Keratinocyte (primary cell): ENCODE measurements around the gene RHOJ. TPM values are rescaled to one million over a fixed set of nuclear protein-coding genes. Genes with fewer than 3 reads are reported as not detected.

Experiments
- DNase-seq: peaks from one replicate; pipeline ENCODE4 v3.0.0-alpha.2; 2011; ENCODE audit warnings: low read depth, missing footprints, low spot score
- FAIRE-seq: peaks from 2 replicates; lab custom pipeline; 2011; peaks lifted over from hg19 to GRCh38; lab: Jason Lieb, UNC
- H2AFZ ChIP-seq: 2 replicates; pipeline ENCODE4 v1.6.0; 2012; ENCODE audit warnings: low read length, control low read depth, inconsistent platforms; ENCODE audit not compliant: control insufficient read depth
- H3K27ac ChIP-seq: 2 replicates; pipeline ENCODE4 v1.5.1; 2011; ENCODE audit warnings: low read length; ENCODE audit not compliant: control insufficient read depth, insufficient read depth
- H3K27me3 ChIP-seq: 3 replicates; pipeline ENCODE4 v1.6.0; 2011; ENCODE audit warnings: low read length; ENCODE audit not compliant: control insufficient read depth, insufficient read depth; ENCODE audit errors: extremely low read depth
- H3K36me3 ChIP-seq, 2 experiments: 2 replicates in 1 of 2; 3 replicates in 1 of 2; pipeline ENCODE4 v1.5.1; 2011; ENCODE audit warnings: low read length in 2 of 2, mild to moderate bottlenecking in 1 of 2; ENCODE audit not compliant: control insufficient read depth in 2 of 2, insufficient read depth in 2 of 2; ENCODE audit errors: extremely low read depth in 1 of 2
- H3K4me1 ChIP-seq: 3 replicates; pipeline ENCODE4 v1.5.1; 2011; ENCODE audit warnings: low read length; ENCODE audit not compliant: control insufficient read depth, insufficient read depth; ENCODE audit errors: extremely low read depth
- H3K4me2 ChIP-seq: 3 replicates; pipeline ENCODE4 v1.6.0; 2011; ENCODE audit warnings: low read depth, low read length; ENCODE audit not compliant: control insufficient read depth, insufficient read depth; ENCODE audit errors: extremely low read depth
- H3K4me3 ChIP-seq, 3 experiments: fragments of 200-600 bp in 1 of 3; sonication (generic) in 1 of 3; 2 replicates in 2 of 3; 3 replicates in 1 of 3; pipeline ENCODE4 v1.5.1; 2011 to 2016; ENCODE audit warnings: low read length in 3 of 3, mild to moderate bottlenecking in 3 of 3, control low read depth in 2 of 3, inconsistent platforms in 1 of 3, low read depth in 1 of 3, mixed read lengths in 1 of 3, mixed run types in 1 of 3, moderate library complexity in 1 of 3; ENCODE audit not compliant: control insufficient read depth in 2 of 3, insufficient read depth in 2 of 3; ENCODE audit errors: extremely low read depth in 1 of 3
- H3K79me2 ChIP-seq: 2 replicates; pipeline ENCODE4 v1.6.0; 2012; ENCODE audit warnings: low read length; ENCODE audit not compliant: control insufficient read depth, insufficient read depth
- H3K9ac ChIP-seq: 3 replicates; pipeline ENCODE4 v1.6.0; 2011; ENCODE audit warnings: low read length; ENCODE audit not compliant: control insufficient read depth, insufficient read depth; ENCODE audit errors: extremely low read depth
- H3K9me1 ChIP-seq: 3 replicates; pipeline ENCODE4 v1.6.0; 2011; ENCODE audit warnings: low read length; ENCODE audit not compliant: control insufficient read depth, insufficient read depth; ENCODE audit errors: extremely low read depth
- H3K9me3 ChIP-seq: 2 replicates; pipeline ENCODE4 v1.5.1; 2012; ENCODE audit warnings: low read depth, low read length; ENCODE audit not compliant: control insufficient read depth
- H4K20me1 ChIP-seq: 3 replicates; pipeline ENCODE4 v1.6.0; 2011; ENCODE audit warnings: low read length; ENCODE audit not compliant: control insufficient read depth, insufficient read depth; ENCODE audit errors: extremely low read depth
- CTCF ChIP-seq, 3 experiments: IDR thresholded peaks in 1 of 3; conservative IDR thresholded peaks in 1 of 3; optimal IDR thresholded peaks in 1 of 3; 2 replicates in 2 of 3; 3 replicates in 1 of 3; pipeline versions ENCODE3 to v1.5.1; 2011; ENCODE audit warnings: low read length in 3 of 3, mild to moderate bottlenecking in 3 of 3, moderate library complexity in 2 of 3, control low read depth in 1 of 3, inconsistent platforms in 1 of 3; ENCODE audit not compliant: insufficient read depth in 2 of 3; ENCODE audit errors: extremely low read depth in 1 of 3
- EZH2 ChIP-seq: IDR thresholded peaks from one replicate; pipeline ENCODE4 v1.6.1; 2012; ENCODE audit warnings: inconsistent platforms, mild to moderate bottlenecking, low read length, moderate library complexity
- dilution Hi-C: fragments of 300-500 bp; cut with MboI; formaldehyde crosslinking; loops from one replicate; pipeline ENCODE4 v1.7.0; 2020; ENCODE audit warnings: low sequenced_read_pairs; ENCODE audit not compliant: extremely low pct_ligation_motif_present
- polyA plus RNA-seq, 5 experiments: library from polyadenylated mRNA; depleted of rRNA in 3 of 5; stranded (reverse) in 3 of 5; stranded (forward) in 1 of 5; unstranded in 1 of 5; fragments of >200 nt; gene quantifications; 1 replicate in 1 of 5; 2 replicates in 3 of 5; 3 replicates in 1 of 5; pipeline versions ENCODE4 v1.2.1 to v1.2.3, GENCODE V29; 2011 to 2012; ENCODE audit warnings: missing spikeins in 2 of 5, low read depth in 1 of 5, low replicate concordance in 1 of 5

Gene RHOJ
- polyA plus RNA-seq, 1 donor (not counting 4 experiments of a cell fraction or from before 2014, with no cell fraction given) = 0.46 TPM

- Histone ChIP-seq H3K4me1 (no peaks in the 10 kb centered on the region), H3K4me3 (no peak overlapping the region), H2AFZ (no peak overlapping the region), H3K9ac (no peak overlapping the region), H3K27ac (no peak overlapping the region), H3K4me2 (no peak overlapping the region), H3K36me3 (no peaks in the 10 kb centered on the region), H3K9me1 (no peaks in the 10 kb centered on the region), H3K79me2 (no peaks in the 10 kb centered on the region), H4K20me1 (no peaks in the 10 kb centered on the region), H3K9me3 (no peaks in the 10 kb centered on the region), H3K27me3 (peaks cover 3% of the 10 kb centered on the region)
- DNase-seq (no peak), FAIRE-seq (no peak)
- dilution Hi-C loops = no loop called here
- TF ChIP-seq CTCF (optimal IDR thresholded peaks at IDR 0.05 in 1 of 3, IDR thresholded peaks at IDR 0.05 in 1 of 3, conservative IDR thresholded peaks at IDR 0.05 in 1 of 3; ENCODE audit: extremely low read depth in 1 of 3, insufficient read depth in 2 of 3, low read length in 3 of 3) = no peak
- no peak for TF ChIP-seq EZH2
Observed at GRCh38 chr14:63292805-63293204, 88.6 kb downstream of the RHOJ start.

- H3K4me1 ChIP-seq = no peaks in the 10 kb centered on the region
- TF ChIP-seq EZH2 (no peak), CTCF (optimal IDR thresholded peaks at IDR 0.05 in 1 of 3, IDR thresholded peaks at IDR 0.05 in 1 of 3, conservative IDR thresholded peaks at IDR 0.05 in 1 of 3; ENCODE audit: extremely low read depth in 1 of 3, insufficient read depth in 2 of 3, low read length in 3 of 3) (no peak)
- no peak overlapping the region for H3K27ac ChIP-seq
- H3K9me3 ChIP-seq = no peaks in the 10 kb centered on the region
- dilution Hi-C loops = no loop called here
- FAIRE-seq (no peak), DNase-seq (no peak)
- H3K36me3 ChIP-seq = no peaks in the 10 kb centered on the region
- no peak overlapping the region for H3K4me3 ChIP-seq
- no peak overlapping the region for H3K4me2 ChIP-seq
- no peak overlapping the region for H2AFZ ChIP-seq
- peaks cover 3% of the 10 kb centered on the region for H3K27me3 ChIP-seq
- H3K9ac ChIP-seq = no peak overlapping the region
- H3K79me2 ChIP-seq = no peaks in the 10 kb centered on the region
- H3K9me1 ChIP-seq = no peaks in the 10 kb centered on the region
- H4K20me1 ChIP-seq = no peaks in the 10 kb centered on the region
Observed at GRCh38 chr14:63295231-63295685, 91.0 kb downstream of the RHOJ start.
